HEK293 (cell line): ENCODE data around the gene PA2G4.

Experiments used
- CTCF ChIA-PET: fragments of 350-600 bp; formaldehyde crosslinking; extraction: SDS; loops from one replicate; lab custom pipeline; 2021; ENCODE audit warnings: antibody characterized with exemption; lab: Yijun Ruan, JAX
- POLR2A ChIA-PET: fragments of 300-600 bp; formaldehyde crosslinking; extraction: SDS; loops from one replicate; lab custom pipeline; 2020; ENCODE audit warnings: antibody characterized with exemption, inconsistent platforms; lab: Yijun Ruan, JAX
- H3K27ac ChIP-seq: fragments of 200-500 bp; sonication (Bioruptor generic); 2 replicates; pipeline ENCODE4 v1.5.1; 2014; ENCODE audit warnings: low read depth, low read length, control low read depth, inconsistent platforms; ENCODE audit errors: extremely low read depth
- H3K36me3 ChIP-seq, 2 experiments: fragments of 200-500 bp in 1 of 2; sonication (Bioruptor generic) in 1 of 2; 1 replicate in 1 of 2; 2 replicates in 1 of 2; pipeline ENCODE4 v1.5.1; 2014 to 2017; ENCODE audit warnings: inconsistent platforms in 2 of 2, low read length in 2 of 2; ENCODE audit not compliant: control insufficient read depth in 2 of 2, insufficient read depth in 1 of 2
- H3K4me1 ChIP-seq: fragments of 200-500 bp; sonication (Bioruptor generic); 2 replicates; pipeline ENCODE4 v1.5.1; 2014; ENCODE audit warnings: mild to moderate bottlenecking, low read length, inconsistent platforms; ENCODE audit not compliant: control insufficient read depth, insufficient read depth
- H3K4me3 ChIP-seq: 2 replicates; pipeline ENCODE4 v1.5.1; 2011; ENCODE audit warnings: low read depth, mild to moderate bottlenecking, control low read depth, low read length, moderate library complexity
- H3K9me3 ChIP-seq: fragments of 200-500 bp; sonication (Bioruptor generic); 2 replicates; pipeline ENCODE4 v1.5.1; 2014; ENCODE audit warnings: low read depth, low read length, inconsistent platforms; ENCODE audit not compliant: control insufficient read depth, insufficient read depth
- GFI1B ChIP-seq: fragments of 450-650 bp; formaldehyde crosslinking; IDR thresholded peaks from 2 replicates; pipeline ENCODE4 v1.5.1; 2016; ENCODE audit warnings: missing biosample characterization, missing genetic modification characterization
- KLF7 ChIP-seq: fragments of 450-650 bp; formaldehyde crosslinking; IDR thresholded peaks from 2 replicates; pipeline ENCODE4 v1.5.1; 2016; ENCODE audit warnings: missing biosample characterization, missing genetic modification characterization, borderline replicate concordance
- PRDM1 ChIP-seq: fragments of 450-650 bp; formaldehyde crosslinking; IDR thresholded peaks from 2 replicates; pipeline ENCODE4; 2016; ENCODE audit warnings: missing biosample characterization, missing genetic modification characterization
- SETDB1 ChIP-seq: IDR thresholded peaks from one replicate; pipeline ENCODE4 v1.6.1; 2017; ENCODE audit warnings: mild to moderate bottlenecking, low read length, moderate library complexity, mixed read lengths; ENCODE audit not compliant: insufficient read length
- ZNF184 ChIP-seq: fragments of 450-650 bp; IDR thresholded peaks from 2 replicates; pipeline ENCODE4 v1.5.1; 2018; ENCODE audit warnings: missing biosample characterization, mild to moderate bottlenecking, missing genetic modification characterization
- ZNF239 ChIP-seq: fragments of 450-650 bp; formaldehyde crosslinking; IDR thresholded peaks from 2 replicates; pipeline ENCODE4 v1.5.1; 2016; ENCODE audit warnings: missing biosample characterization, missing genetic modification characterization
- ZNF335 ChIP-seq: fragments of 450-650 bp; formaldehyde crosslinking; conservative IDR thresholded peaks from 2 replicates; pipeline ENCODE4 v1.5.1; 2016; ENCODE audit warnings: missing biosample characterization, missing genetic modification characterization
- ZNF350 ChIP-seq: fragments of 450-650 bp; formaldehyde crosslinking; IDR thresholded peaks from 2 replicates; pipeline ENCODE4 v1.5.0; 2017; ENCODE audit warnings: missing biosample characterization, mild to moderate bottlenecking, missing genetic modification characterization
- ZNF433 ChIP-seq: fragments of 450-650 bp; formaldehyde crosslinking; IDR thresholded peaks from 2 replicates; pipeline ENCODE4 v1.5.1; 2016; ENCODE audit warnings: missing biosample characterization, missing genetic modification characterization, low read depth
- ZNF510 ChIP-seq: fragments of 450-650 bp; formaldehyde crosslinking; IDR thresholded peaks from 2 replicates; pipeline ENCODE4 v1.5.1; 2018; ENCODE audit warnings: mild to moderate bottlenecking, missing genetic modification characterization, missing biosample characterization; ENCODE audit not compliant: insufficient replicate concordance
- ZNF521 ChIP-seq: fragments of 450-650 bp; formaldehyde crosslinking; IDR thresholded peaks from 2 replicates; pipeline ENCODE4 v1.5.1; 2017; ENCODE audit warnings: missing biosample characterization, mild to moderate bottlenecking, missing genetic modification characterization
- ZNF596 ChIP-seq: fragments of 450-650 bp; IDR thresholded peaks from 2 replicates; pipeline ENCODE4 v1.5.0; 2018; ENCODE audit warnings: missing biosample characterization, mild to moderate bottlenecking, missing genetic modification characterization, moderate library complexity
- ZNF600 ChIP-seq: fragments of 450-650 bp; formaldehyde crosslinking; IDR thresholded peaks from 2 replicates; pipeline ENCODE4 v1.5.1; 2016; ENCODE audit warnings: missing biosample characterization, missing genetic modification characterization
- ZNF658 ChIP-seq: fragments of 450-650 bp; formaldehyde crosslinking; IDR thresholded peaks from 2 replicates; pipeline ENCODE4; 2016; ENCODE audit warnings: missing biosample characterization, missing genetic modification characterization
- ZNF830 ChIP-seq: fragments of 450-650 bp; IDR thresholded peaks from 2 replicates; pipeline ENCODE4 v1.5.0; 2018; ENCODE audit warnings: missing biosample characterization, missing genetic modification characterization, low read depth, mild to moderate bottlenecking, moderate library complexity
- TF ChIP-seq, protein P1 (sequence below): fragments of 450-650 bp; formaldehyde crosslinking; IDR thresholded peaks from 2 replicates; pipeline ENCODE4 v1.5.1; 2016; ENCODE audit warnings: missing biosample characterization, missing genetic modification characterization
- TF ChIP-seq, protein P2 (sequence below): fragments of 450-650 bp; formaldehyde crosslinking; IDR thresholded peaks from 2 replicates; pipeline ENCODE4 v1.5.1; 2016; ENCODE audit warnings: missing biosample characterization, missing genetic modification characterization
- TF ChIP-seq, protein P3 (sequence below): fragments of 450-650 bp; formaldehyde crosslinking; IDR thresholded peaks from 2 replicates; pipeline ENCODE4 v1.5.1; 2016; ENCODE audit warnings: missing biosample characterization, missing genetic modification characterization

PA2G4 gene

DNA sequence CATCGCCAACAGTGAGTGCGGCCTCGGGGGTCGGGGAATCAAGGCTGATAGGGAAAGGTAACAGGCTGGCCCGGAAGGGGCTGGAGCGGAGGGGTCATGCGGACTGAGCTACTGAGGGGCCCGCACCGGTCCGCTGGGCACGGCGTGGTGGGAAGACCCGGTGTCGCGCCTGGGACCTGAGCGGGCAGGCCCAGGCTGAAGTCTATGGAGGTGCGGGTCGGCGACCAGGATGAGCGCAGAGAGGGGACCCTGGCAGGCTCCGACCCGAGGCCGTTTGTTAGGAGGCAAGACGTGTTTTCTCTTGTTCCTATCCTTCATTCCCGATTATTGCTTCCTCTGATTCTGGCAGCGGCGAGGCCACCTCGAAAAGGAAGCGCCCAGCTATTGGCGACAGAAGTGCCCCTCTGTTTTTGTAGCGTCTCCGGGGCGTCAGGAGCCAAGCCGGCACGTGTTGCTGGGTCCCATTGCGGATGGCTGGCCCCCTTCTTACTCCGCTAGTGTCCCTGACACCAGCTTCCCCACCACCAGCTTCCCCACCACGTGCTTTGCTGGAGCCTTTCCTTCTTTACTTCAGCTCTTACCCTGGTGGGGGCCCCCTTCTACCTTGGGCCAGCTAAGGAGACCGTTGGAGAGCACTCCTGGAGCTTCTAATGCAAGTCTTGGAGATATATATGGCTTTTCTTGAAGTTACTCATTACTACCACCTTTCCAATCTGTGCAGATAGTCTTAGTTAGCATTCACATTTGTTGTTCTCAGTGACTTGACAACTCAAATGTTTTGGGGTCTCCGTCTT lies 653 bp downstream of the PA2G4 start (continued):
- TF ChIP-seq, protein P1, sequence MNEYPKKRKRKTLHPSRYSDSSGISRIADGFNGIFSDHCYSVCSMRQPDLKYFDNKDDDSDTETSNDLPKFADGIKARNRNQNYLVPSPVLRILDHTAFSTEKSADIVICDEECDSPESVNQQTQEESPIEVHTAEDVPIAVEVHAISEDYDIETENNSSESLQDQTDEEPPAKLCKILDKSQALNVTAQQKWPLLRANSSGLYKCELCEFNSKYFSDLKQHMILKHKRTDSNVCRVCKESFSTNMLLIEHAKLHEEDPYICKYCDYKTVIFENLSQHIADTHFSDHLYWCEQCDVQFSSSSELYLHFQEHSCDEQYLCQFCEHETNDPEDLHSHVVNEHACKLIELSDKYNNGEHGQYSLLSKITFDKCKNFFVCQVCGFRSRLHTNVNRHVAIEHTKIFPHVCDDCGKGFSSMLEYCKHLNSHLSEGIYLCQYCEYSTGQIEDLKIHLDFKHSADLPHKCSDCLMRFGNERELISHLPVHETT (tag by site-specific recombination) = no peak
- TF ChIP-seq ZNF335 (tag by site-specific recombination) = peak; percentile 98

DNA sequence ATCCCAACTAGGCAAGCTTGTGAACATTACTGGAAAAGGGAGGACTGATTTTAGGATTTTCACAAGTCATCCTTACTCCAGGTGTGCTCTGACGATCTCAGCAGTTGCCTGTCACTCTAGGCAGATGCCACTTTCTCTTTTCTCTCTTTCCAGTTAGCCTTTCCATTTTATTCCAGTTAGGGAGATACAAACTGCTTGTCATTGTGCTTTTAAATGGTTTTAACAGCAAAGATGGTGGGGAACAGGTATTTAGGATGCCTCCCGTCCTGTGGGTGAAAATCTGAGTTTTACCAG lies 1.2 kb downstream of the PA2G4 start:
- no peak overlapping the region; the same call in 1 of the 2 replicates for H3K27ac ChIP-seq
- H3K4me1 ChIP-seq = 0 out of 2 replicates have a peak, but pooled peaks cover 2% of the 10 kb centered on the region
- ChIA-PET POLR2A (interaction anchor here (0.8 to 3.9 kb wide), 9 partner anchors 12 to 132 kb away, joined by 3 to 165 read pairs (median 29); partner anchors contain the start of genes ERBB3, ESYT1, MYL6 and RAB5B), CTCF (interaction anchor here (0.5 to 4.7 kb wide), 4 partner anchors 13 to 1237 kb away, joined by 5 to 27 read pairs (median 18); partner anchors contain the start of genes ERBB3, RPL41, SMARCC2 and ZC3H10)
- peaks cover 37 to 58% of the 10 kb centered on the region in 2 experiments for H3K36me3 ChIP-seq
- H3K4me3 ChIP-seq = peak overlapping the region; percentile 82
- no peaks in the 10 kb centered on the region for H3K9me3 ChIP-seq
- TF ChIP-seq ZNF510 (no peak), ZNF350 (no peak), SETDB1 (no peak), ZNF433 (tag by site-specific recombination) (no peak), ZNF600 (tag by site-specific recombination) (no peak), ZNF658 (tag by site-specific recombination) (no peak), ZNF596 (no peak), ZNF239 (tag by site-specific recombination) (no peak), GFI1B (tag by site-specific recombination) (no peak), ZNF521 (no peak), KLF7 (tag by site-specific recombination) (no peak), ZNF184 (tag by site-specific recombination) (0 out of 2 replicates have a peak, but pooled peaks have one; percentile 23), PRDM1 (tag by site-specific recombination) (peak; percentile 86), ZNF830 (no peak)
- TF ChIP-seq, protein P2, sequence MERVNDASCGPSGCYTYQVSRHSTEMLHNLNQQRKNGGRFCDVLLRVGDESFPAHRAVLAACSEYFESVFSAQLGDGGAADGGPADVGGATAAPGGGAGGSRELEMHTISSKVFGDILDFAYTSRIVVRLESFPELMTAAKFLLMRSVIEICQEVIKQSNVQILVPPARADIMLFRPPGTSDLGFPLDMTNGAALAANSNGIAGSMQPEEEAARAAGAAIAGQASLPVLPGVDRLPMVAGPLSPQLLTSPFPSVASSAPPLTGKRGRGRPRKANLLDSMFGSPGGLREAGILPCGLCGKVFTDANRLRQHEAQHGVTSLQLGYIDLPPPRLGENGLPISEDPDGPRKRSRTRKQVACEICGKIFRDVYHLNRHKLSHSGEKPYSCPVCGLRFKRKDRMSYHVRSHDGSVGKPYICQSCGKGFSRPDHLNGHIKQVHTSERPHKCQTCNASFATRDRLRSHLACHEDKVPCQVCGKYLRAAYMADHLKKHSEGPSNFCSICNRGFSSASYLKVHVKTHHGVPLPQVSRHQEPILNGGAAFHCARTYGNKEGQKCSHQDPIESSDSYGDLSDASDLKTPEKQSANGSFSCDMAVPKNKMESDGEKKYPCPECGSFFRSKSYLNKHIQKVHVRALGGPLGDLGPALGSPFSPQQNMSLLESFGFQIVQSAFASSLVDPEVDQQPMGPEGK (tag by site-specific recombination) = no peak
- TF ChIP-seq, protein P3, sequence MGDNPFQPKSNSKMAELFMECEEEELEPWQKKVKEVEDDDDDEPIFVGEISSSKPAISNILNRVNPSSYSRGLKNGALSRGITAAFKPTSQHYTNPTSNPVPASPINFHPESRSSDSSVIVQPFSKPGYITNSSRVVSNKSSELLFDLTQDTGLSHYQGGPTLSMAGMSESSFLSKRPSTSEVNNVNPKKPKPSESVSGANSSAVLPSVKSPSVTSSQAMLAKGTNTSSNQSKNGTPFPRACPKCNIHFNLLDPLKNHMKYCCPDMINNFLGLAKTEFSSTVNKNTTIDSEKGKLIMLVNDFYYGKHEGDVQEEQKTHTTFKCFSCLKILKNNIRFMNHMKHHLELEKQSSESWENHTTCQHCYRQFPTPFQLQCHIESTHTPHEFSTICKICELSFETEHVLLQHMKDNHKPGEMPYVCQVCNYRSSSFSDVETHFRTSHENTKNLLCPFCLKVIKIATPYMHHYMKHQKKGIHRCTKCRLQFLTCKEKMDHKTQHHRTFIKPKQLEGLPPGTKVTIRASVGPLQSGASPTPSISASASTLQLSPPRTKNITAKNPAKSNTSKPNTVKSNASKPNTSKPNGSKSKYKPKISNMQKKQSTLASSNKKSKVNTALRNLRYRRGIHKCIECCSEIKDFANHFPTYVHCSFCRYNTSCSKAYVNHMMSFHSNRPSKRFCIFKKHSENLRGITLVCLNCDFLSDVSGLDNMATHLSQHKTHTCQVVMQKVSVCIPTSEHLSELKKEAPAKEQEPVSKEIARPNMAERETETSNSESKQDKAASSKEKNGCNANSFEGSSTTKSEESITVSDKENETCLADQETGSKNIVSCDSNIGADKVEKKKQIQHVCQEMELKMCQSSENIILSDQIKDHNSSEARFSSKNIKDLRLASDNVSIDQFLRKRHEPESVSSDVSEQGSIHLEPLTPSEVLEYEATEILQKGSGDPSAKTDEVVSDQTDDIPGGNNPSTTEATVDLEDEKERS (tag by site-specific recombination) = no peak
